Measurements from ENCODE around the gene LIX1.
"Not testable (repeated sequence)": the region's sequence is repeated elsewhere in the genome, so short reads cannot be mapped to it uniquely, and the experiment has no call there.

The LIX1 gene

GRCh38 chr5:97142521-97143254 is at the start of gene LIX1:
Gene LIX1, minus strand, starts transcription at chr5:97142611. Its CDS starts 35 bp downstream, at chr5:97142576.
- DNase-seq: peak; percentile 63
- H3K27me3 ChIP-seq (ENCODE audit: insufficient read depth, low read depth, severe bottlenecking): no peaks in the 10 kb centered on the region
- H3K4me3 ChIP-seq (ENCODE audit: low read depth, low read length): no peak within 1 kb of the TSS
- no peak within 1 kb of the TSS for H3K27ac ChIP-seq
- peak; percentile 65 for TF ChIP-seq CTCF (IDR thresholded peaks at IDR 0.05; ENCODE audit: low read depth, low read length)
- no peaks in the 10 kb centered on the region for H3K36me3 ChIP-seq
- no peaks in the 10 kb centered on the region for H3K9me3 ChIP-seq (ENCODE audit: severe bottlenecking)

- Histone ChIP-seq H3K4me3 (ENCODE audit: low read depth, low read length) (no peak overlapping the region), H3K27ac (no peak overlapping the region)
- no peak for DNase-seq
Measured at GRCh38 chr5:97191893-97192292, 49.5 kb upstream of the LIX1 start.

GRCh38 chr5:97189523-97189922 is 47.1 kb upstream of the LIX1 start:
- not testable (repeated sequence) for DNase-seq; H3K4me3 ChIP-seq (ENCODE audit: low read depth, low read length); H3K9me3 ChIP-seq (ENCODE audit: severe bottlenecking); H3K36me3 ChIP-seq; H3K27ac ChIP-seq; H3K27me3 ChIP-seq (ENCODE audit: insufficient read depth, low read depth, severe bottlenecking)

More at GRCh38 chr5:97191893-97192292, 49.5 kb upstream of the LIX1 start:
- no peak for TF ChIP-seq CTCF (IDR thresholded peaks at IDR 0.05; ENCODE audit: low read depth, low read length)
- Histone ChIP-seq H3K9me3 (ENCODE audit: severe bottlenecking) (no peaks in the 10 kb centered on the region), H3K27me3 (ENCODE audit: insufficient read depth, low read depth, severe bottlenecking) (no peaks in the 10 kb centered on the region), H3K36me3 (no peaks in the 10 kb centered on the region)

- H3K9me3 ChIP-seq (ENCODE audit: severe bottlenecking): no peaks in the 10 kb centered on the region
- no peak for DNase-seq
- TF ChIP-seq CTCF (IDR thresholded peaks at IDR 0.05; ENCODE audit: low read depth, low read length): no peak
- H3K27me3 ChIP-seq (ENCODE audit: insufficient read depth, low read depth, severe bottlenecking): no peaks in the 10 kb centered on the region
- peaks cover 12% of the 10 kb centered on the region for H3K36me3 ChIP-seq
- peak overlapping the region; percentile 100 for H3K4me3 ChIP-seq (ENCODE audit: low read depth, low read length)
- peak overlapping the region; percentile 99 for H3K27ac ChIP-seq
Measured at GRCh38 chr5:97183930-97184213, 41.5 kb upstream of the LIX1 start.

GRCh38 chr5:97183100-97183929 is 40.9 kb upstream of the LIX1 start, which contains the start of gene RIOK2:
Gene RIOK2, minus strand, starts transcription at chr5:97183247. Its CDS starts 56 bp downstream, at chr5:97183191.
- TF ChIP-seq CTCF (IDR thresholded peaks at IDR 0.05; ENCODE audit: low read depth, low read length): no peak
- peak within 1 kb of the TSS; percentile 100 for H3K4me3 ChIP-seq (ENCODE audit: low read depth, low read length)
- H3K36me3 ChIP-seq: peaks cover 14% of the 10 kb centered on the region
- no peaks in the 10 kb centered on the region for H3K27me3 ChIP-seq (ENCODE audit: insufficient read depth, low read depth, severe bottlenecking)
- H3K27ac ChIP-seq: peak within 1 kb of the TSS; percentile 99
- peak; percentile 98 for DNase-seq
- no peaks in the 10 kb centered on the region for H3K9me3 ChIP-seq (ENCODE audit: severe bottlenecking)

GRCh38 chr5:97182571-97183099 is 40.2 kb upstream of the LIX1 start:
- TF ChIP-seq CTCF (IDR thresholded peaks at IDR 0.05; ENCODE audit: low read depth, low read length): no peak
- H3K4me3 ChIP-seq (ENCODE audit: low read depth, low read length): peak overlapping the region; percentile 100
- H3K9me3 ChIP-seq (ENCODE audit: severe bottlenecking): no peaks in the 10 kb centered on the region
- peak overlapping the region; percentile 99 for H3K27ac ChIP-seq
- no peaks in the 10 kb centered on the region for H3K27me3 ChIP-seq (ENCODE audit: insufficient read depth, low read depth, severe bottlenecking)
- peaks cover 18% of the 10 kb centered on the region for H3K36me3 ChIP-seq
- DNase-seq: no peak

All from WERI-Rb-1 (cell line).